Right kidney (tissue), 1 donor: ENCODE data around the gene FAM72C.
A peak's percentile ranks its signal among the peaks of the same experiment; 100 is the strongest.
"Not testable (repeated sequence)": the region's sequence is repeated elsewhere in the genome, so short reads cannot be mapped to it uniquely, and the experiment has no call there.

Source experiments
- DNase-seq: peaks from one replicate; pipeline ENCODE4 v3.0.0-alpha.2; 2016

Gene FAM72C

DNA sequence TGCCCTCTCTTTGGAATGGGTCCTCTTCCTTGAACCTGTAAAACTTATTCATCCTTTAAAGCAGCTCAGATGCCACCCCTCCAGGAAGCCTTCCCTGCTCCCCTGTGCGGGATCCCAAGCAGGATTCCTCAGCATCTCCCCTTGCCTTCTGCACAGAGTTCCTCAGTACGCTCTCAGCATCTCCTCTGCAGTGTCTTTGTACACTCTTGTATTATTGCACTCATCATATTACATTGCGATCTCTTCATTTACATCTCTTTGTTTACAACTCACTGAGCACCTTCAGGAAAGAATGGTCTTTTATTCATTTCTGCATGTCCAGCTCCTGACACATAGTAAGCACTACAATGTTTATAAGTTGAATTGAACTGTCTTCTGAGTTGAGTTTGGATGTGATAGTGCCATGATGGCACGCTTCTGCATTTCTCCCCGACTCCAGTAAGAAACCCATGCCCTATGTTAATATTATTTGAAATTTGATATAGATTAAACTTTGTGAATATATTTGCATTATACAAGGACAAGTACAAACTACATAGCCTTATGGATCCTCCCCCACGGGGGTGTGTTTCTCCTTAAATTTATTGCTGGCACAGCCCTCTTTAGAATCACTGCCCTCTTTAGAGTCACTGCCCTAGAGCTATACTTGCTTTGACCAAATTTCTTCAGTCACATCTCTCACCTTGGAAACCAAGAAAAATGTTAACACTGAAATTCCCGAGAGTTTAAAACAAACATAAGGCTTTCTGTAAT, 13.1 kb upstream of the FAM72C start:
- DNase-seq = not testable (repeated sequence)

DNA sequence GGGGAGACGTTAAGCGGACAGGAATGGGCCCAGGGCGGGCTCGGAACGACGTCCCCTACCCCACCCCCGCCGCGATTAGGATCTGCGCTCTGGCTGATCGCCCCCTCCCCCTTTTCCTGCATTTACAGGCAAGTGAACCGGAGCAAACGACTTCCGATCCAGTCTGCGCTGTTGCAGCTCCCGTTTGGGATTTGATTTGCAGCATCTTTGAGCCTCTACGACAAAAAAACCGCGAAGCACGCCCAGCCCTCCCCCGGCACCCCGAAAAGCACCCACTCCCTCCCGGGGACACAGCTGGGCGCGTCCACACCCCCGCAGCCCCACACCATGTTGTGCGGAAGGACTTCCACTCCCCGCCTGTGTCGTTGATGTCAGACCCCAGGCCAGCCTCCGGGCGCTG, 2.6 kb upstream of the FAM72C start:
- DNase-seq = peak; percentile 52

DNA sequence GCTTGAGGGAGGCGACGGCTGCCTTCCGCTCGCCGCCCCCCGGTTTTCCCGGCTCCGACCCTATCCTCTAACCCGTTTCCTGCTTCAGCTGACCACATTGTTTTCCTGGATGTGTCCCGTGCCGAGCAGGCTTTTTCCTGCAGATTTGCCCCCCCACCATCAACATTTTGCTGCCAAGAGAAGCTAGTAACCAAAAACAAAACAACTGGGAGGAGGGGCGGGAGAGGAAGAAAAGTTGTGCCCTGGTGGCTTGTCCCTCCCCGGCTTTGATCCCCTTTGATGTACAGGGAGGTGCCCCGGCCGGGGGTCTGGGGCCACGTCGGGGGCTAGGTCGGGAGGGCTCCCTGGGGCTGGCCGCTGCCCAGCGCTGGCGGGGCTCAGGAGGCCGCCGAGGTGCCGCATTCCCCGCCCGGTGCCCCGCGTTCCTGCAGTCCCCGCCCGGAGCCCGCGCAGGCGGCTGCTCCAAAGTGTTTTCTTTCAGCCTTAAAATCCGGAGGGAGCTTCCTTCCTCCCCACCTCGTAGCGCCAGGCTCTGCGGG, 2.2 kb upstream of the FAM72C start:
- not testable (repeated sequence) for DNase-seq

- not testable (repeated sequence) for DNase-seq
Measured at GRCh38 chr1:143972753-143973326, 1.1 kb upstream of the FAM72C start.

GRCh38 chr1:143965860-143966259, 5.9 kb downstream of the FAM72C start:
- DNase-seq = not testable (repeated sequence)

DNA sequence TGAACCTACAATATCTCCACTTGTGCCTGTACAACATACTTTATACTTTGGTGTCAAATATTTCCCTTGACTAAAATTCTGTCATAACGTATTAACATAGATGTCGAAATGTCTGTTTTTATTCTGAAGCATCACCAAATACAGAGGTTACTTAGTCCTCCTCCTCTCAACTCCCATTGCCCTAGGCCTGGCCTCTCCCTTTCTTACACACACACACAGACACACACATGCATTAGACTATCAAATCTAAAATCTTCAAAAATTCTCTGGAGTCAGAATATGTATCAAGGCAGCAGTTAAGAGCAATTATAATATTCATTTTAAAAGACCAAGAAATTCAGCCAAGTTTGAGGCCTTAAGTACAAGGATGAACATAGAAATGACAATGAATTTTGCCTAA, 7.5 kb downstream of the FAM72C start:
- not testable (repeated sequence) for DNase-seq

- DNase-seq = not testable (repeated sequence)
Measured at GRCh38 chr1:143955930-143956329, 15.9 kb downstream of the FAM72C start.

- DNase-seq = not testable (repeated sequence)
Measured at GRCh38 chr1:143952913-143953312, 18.9 kb downstream of the FAM72C start.

DNA sequence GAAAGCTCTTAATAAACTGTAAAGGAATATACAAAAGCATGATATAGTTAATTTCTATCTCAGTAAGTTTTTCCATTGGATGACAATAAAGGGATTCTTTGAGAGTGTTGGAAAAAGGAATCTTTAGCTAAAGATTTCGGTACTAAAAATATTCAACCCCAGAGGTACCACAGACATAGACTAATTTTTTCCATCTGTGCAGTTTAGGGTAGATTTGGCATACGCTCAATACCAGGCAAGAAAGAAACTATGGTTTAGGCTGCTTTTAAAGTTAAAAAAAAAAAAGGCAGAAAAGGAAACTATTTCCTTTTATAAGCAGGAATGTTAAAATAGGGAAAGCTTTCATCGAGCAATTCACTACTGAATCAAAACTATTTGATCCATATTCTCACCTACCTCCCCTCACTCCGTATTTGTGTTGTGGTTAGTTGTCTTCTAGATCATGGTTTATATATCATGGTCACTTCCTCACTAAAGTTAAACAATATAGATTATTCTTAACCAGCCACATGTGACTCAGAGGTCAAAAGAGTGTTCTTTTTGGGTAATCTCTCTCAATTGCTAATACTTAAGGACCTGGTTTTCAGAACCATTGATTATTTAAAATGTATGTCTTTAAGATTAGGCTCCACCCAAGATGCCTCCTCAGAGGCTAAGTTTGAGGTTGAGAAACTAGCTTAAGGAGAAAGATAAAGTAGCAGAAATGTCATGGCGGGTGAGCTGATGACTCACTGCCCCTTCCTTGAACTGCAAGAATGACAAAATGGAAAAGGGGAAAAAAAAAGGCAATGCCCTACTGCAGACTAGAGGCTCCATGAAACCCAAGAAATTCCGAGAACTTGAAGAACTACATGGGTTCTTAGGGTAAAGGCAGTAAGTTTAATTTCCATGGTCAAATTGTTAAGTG, 20.0 kb downstream of the FAM72C start:
- DNase-seq = not testable (repeated sequence)

DNA sequence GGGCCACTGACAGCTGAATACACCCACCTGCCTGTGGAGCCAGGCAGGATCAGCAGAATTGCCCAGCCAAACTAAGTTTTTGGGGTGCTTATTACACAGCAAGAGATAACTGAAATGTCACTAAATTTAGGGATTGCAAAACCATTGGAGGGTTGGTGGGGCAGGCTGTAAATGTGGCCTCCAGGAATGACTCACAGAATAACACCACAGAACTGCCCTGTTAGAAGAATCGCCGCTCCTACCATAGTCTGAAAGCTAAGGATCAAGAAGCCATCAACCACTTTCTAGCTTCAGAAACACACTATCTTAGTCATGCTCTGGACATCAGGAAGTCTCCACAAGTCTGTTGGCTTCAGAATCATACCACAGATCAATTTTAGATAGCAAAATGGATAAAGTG, 24.0 kb downstream of the FAM72C start:
- not testable (repeated sequence) for DNase-seq

DNA sequence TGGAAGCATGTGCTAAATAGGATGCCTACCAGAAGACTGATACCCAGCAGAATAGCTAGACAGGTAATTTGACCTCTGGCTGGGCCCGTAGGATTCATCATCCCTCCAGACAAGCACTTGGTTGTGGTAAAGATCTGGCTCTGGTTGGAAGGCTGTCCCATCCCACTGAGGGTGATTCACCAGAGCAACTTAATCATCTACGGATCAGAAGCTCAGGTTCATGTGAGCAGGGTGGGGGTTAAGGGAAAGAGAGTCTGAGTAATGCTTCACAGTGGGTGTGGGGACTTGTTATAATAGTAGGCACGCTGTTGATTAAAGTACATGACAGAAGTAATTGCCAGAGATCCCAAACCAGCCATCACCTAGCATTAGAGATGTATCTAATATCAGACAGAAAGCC, 26.5 kb downstream of the FAM72C start:
- DNase-seq = not testable (repeated sequence)

DNA sequence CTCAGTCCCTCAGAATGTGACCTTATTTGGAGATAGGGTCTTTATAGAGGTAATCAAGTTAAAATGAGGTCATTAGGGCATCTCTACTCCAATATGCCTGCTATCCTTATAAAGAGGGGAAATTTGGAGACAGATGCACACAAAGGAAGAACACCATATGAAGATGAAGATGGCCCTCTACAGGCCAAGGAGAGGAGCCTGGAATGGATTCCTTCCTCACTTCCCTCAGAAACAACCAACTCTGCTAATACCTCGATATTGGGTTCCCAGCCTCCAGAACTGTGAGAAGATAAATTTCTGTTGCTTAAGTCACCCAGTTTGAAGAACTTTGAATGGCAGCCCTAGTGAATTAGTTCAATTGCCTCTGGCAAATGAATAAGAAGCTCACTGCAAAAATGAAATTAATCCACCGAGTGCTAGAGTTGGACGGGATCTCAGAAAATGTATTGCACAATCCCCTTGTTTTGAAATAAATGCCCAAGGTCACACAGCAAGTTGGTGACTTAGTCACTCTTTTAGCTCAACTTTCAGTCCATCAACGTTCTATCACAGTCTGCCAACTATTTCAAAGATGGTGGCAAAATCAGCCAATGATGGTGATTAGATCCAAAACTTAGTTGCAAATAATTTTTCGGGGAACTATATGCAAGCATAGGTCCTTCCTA, 27.1 kb downstream of the FAM72C start:
- not testable (repeated sequence) for DNase-seq

GRCh38 chr1:143943319-143943978, 28.3 kb downstream of the FAM72C start:
- not testable (repeated sequence) for DNase-seq

DNA sequence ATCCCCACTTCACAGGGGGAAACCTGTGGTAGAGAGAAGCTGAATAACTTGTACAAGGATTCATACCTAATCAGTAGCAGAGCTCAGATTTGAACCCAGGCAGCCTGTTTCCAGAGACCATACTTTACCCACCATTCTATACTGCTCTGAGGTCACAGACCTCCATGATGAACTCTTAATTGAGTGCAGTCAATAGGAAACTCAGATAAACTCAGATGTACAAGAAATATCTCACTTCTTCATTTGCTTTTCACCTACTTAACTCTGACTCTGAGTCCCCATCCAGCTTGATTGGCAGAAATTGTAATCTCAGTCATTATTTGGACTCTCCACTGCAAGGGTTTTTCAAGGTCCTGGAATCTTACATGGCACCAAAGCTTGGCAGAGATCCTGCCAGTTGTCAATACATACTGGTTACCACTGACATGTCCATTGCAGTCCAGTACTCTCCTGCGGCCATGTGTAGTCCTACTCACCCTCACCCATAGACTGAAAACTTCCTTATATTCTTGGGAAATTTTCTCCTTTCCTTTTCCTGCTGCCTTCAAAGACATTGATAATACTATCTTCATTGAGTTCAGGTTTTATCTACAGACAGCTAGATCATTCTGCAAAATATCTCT, 29.4 kb downstream of the FAM72C start:
- not testable (repeated sequence) for DNase-seq

DNA sequence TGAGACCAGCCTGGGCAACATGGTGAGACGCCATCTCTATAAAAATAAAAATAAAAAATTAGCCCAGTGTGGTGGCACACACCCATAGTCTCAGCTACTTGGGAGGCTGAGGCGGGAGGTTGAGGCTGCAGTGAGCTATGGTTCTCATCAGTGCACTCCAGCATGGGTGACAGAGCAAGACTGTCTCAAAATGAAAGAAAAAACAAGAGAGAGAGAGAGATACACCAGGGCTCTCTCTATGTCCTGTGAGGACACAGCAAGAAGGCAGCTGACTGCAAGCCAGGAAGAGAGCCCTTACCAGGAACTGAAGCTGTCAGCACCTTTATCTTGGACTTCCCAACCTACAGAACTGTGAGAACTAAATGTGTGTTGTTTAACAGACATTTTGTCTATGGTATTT, 32.1 kb downstream of the FAM72C start:
- DNase-seq = not testable (repeated sequence)

- DNase-seq = not testable (repeated sequence)
Measured at GRCh38 chr1:143938922-143939321, 32.9 kb downstream of the FAM72C start.

- not testable (repeated sequence) for DNase-seq
Measured at GRCh38 chr1:143936457-143937115, 35.2 kb downstream of the FAM72C start.

DNA sequence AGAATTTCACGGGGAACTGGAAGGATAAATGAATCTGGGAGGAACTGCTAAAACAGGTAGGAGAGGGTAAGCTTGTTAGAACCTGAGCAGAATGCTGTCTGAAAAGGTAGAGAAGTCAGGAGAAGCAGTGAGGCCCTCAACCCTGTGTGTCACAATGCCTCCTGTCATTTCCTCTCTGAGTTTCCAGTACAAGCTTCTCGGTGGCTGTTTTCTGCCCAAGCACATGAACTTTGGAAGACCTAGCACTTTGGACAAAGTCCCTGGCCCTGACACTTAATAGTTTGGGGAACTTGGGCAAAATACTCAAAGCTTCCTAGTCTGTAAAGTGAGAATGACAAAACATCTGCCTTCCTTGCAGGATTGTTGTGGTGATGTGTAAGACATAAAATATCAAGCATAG, 52.7 kb downstream of the FAM72C start:
- not testable (repeated sequence) for DNase-seq

GRCh38 chr1:143918552-143918951, 53.2 kb downstream of the FAM72C start:
- DNase-seq = not testable (repeated sequence)

GRCh38 chr1:143913705-143914104, 58.1 kb downstream of the FAM72C start:
- DNase-seq = not testable (repeated sequence)
